Measurements from ENCODE around the gene PIP5K1B. TPM values are rescaled to one million over a fixed set of nuclear protein-coding genes. Genes with fewer than 3 reads are reported as not detected.

The PIP5K1B gene
- total and polyA plus RNA-seq, 2 donors (not counting 3 experiments of a cell fraction or from before 2014, with no cell fraction given) = 0.27 TPM; not detected in 1

DNA sequence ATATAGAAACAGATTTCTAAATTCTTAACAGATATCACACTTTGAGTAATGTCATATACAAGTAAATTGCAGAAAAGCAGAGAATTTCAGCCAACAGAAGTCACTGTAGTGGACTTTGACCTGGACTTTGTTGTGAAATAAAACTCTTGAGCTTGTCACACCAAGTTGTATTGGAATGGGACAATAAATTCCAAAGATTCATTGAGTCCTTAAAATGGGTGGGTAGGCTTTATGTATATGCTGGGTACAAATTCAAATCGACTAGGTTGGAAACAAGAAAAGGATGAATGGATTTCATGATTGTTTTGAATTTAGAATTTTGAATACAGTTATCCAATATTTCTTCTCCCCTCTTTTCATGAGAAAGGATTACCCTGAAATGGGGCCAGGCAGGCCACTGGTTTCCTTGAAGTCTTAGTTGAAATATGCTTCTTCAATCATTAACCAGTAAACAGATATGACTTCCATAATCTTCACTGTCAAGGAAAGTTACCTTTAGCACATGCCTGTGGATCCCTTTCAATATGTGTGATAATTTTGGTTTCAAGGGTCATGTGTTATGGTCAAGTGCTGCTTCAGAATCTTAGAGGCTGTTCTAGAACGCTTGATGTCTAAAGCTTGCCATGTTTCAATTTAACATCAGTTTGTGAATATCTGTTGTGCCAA lies 25.7 kb downstream of the PIP5K1B start:
- H3K9ac ChIP-seq (replicated peaks; ENCODE audit: extremely low read depth, insufficient read depth, low read length) = no peak overlapping the region
- H2AFZ ChIP-seq (ENCODE audit: low read depth, low read length) = no peak overlapping the region
- H3K27me3 ChIP-seq (ENCODE audit: control insufficient read depth in 2 of 2, insufficient read depth in 2 of 2, low read length in 2 of 2) = peaks cover 0 to 5% of the 10 kb centered on the region in 2 experiments
- ChIA-PET CTCF (no interaction called here), POLR2A (no interaction called here)
- no peak overlapping the region for H3K27ac ChIP-seq (ENCODE audit: insufficient read depth, low read depth, low read length)
- no TSS peak for BruUV-seq (replicated peaks)
- no peak overlapping the region for H3K4me2 ChIP-seq (ENCODE audit: insufficient read depth, low read length)
- H3K79me2 ChIP-seq (ENCODE audit: control insufficient read depth, insufficient read depth, low read length) = no peaks in the 10 kb centered on the region
- intact Hi-C loops (cut with micrococcal nuclease) = no loop called here
- H3K9me3 ChIP-seq (replicated peaks; ENCODE audit: control insufficient read depth, insufficient read depth, low read length) = no peaks in the 10 kb centered on the region
- no peak overlapping the region for H3K4me3 ChIP-seq (replicated peaks in 1 of 3; ENCODE audit: insufficient read depth in 1 of 3, low read depth in 1 of 3, low read length in 3 of 3)
- no peaks in the 10 kb centered on the region for H4K20me1 ChIP-seq (replicated peaks; ENCODE audit: control insufficient read depth, extremely low read depth, insufficient read depth, low read length)
- TF ChIP-seq GATA2 (IDR thresholded peaks at IDR 0.05; ENCODE audit: insufficient read depth, insufficient read length, low read depth, low read length) (no peak), POLR2A (IDR thresholded peaks at IDR 0.05; ENCODE audit: low read depth, low read length) (no peak), POLR2AphosphoS5 (IDR thresholded peaks at IDR 0.05; ENCODE audit: insufficient read depth, low read depth, low read length) (no peak), EZH2 (IDR thresholded peaks at IDR 0.05; ENCODE audit: borderline replicate concordance, low read depth, low read length, severe bottlenecking) (no peak), FOS (IDR thresholded peaks at IDR 0.05; ENCODE audit: borderline replicate concordance, insufficient read depth, low read length) (no peak), JUN (IDR thresholded peaks at IDR 0.05; ENCODE audit: borderline replicate concordance, insufficient read depth, insufficient read length, low read depth) (no peak)
- TF ChIP-seq, protein P1, sequence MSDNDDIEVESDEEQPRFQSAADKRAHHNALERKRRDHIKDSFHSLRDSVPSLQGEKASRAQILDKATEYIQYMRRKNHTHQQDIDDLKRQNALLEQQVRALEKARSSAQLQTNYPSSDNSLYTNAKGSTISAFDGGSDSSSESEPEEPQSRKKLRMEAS (IDR thresholded peaks at IDR 0.05; ENCODE audit: insufficient read depth, insufficient read length) = no peak
- TF ChIP-seq, protein P2, sequence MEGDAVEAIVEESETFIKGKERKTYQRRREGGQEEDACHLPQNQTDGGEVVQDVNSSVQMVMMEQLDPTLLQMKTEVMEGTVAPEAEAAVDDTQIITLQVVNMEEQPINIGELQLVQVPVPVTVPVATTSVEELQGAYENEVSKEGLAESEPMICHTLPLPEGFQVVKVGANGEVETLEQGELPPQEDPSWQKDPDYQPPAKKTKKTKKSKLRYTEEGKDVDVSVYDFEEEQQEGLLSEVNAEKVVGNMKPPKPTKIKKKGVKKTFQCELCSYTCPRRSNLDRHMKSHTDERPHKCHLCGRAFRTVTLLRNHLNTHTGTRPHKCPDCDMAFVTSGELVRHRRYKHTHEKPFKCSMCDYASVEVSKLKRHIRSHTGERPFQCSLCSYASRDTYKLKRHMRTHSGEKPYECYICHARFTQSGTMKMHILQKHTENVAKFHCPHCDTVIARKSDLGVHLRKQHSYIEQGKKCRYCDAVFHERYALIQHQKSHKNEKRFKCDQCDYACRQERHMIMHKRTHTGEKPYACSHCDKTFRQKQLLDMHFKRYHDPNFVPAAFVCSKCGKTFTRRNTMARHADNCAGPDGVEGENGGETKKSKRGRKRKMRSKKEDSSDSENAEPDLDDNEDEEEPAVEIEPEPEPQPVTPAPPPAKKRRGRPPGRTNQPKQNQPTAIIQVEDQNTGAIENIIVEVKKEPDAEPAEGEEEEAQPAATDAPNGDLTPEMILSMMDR (IDR thresholded peaks at IDR 0.05; ENCODE audit: extremely low read depth in 1 of 2, insufficient read depth in 1 of 2, low read depth in 1 of 2, low read length in 2 of 2) = no peak
- no peaks in the 10 kb centered on the region for H3K36me3 ChIP-seq (ENCODE audit: control insufficient read depth in 2 of 2, extremely low read depth in 1 of 2, insufficient read depth in 2 of 2, low read length in 2 of 2)
- H3K9me1 ChIP-seq (replicated peaks; ENCODE audit: control insufficient read depth, extremely low read depth, insufficient read depth, low read length) = no peaks in the 10 kb centered on the region
- no peaks in the 10 kb centered on the region for H3K4me1 ChIP-seq (ENCODE audit: control insufficient read depth, extremely low read depth, insufficient read depth, low read length)
- dilution Hi-C loops (cut with MboI; ENCODE audit: extremely low pct_ligation_motif_present, low sequenced_read_pairs) = no loop called here
- FAIRE-seq = no peak
- DNase-seq (ENCODE audit: low read depth, low spot score) = no peak
